GM18511 (cell line): Measurements from ENCODE around the gene SNN.

Experiments
- ATAC-seq: cut with Tn5 transposase; IDR thresholded peaks from one replicate; pipeline ENCODE4 v1.9.1; 2021; ENCODE audit warnings: mild to moderate bottlenecking, moderate library complexity; ENCODE audit not compliant: unreplicated experiment

Gene SNN

GRCh38 chr16:11696266-11697012, 28.2 kb downstream of the SNN start:
- no peak for ATAC-seq

- ATAC-seq: no peak
Measured at GRCh38 chr16:11697319-11697718, 29.1 kb downstream of the SNN start.

- no peak for ATAC-seq
Measured at GRCh38 chr16:11698271-11698689, 30.0 kb downstream of the SNN start.

- no peak for ATAC-seq
Measured at GRCh38 chr16:11699234-11699894, 31.1 kb downstream of the SNN start.

- no peak for ATAC-seq
Measured at GRCh38 chr16:11700264-11701029, 32.2 kb downstream of the SNN start.

- ATAC-seq: no peak
Measured at GRCh38 chr16:11705311-11706025, 37.2 kb downstream of the SNN start.

GRCh38 chr16:11706180-11706742, 38.0 kb downstream of the SNN start:
- no peak for ATAC-seq

- no peak for ATAC-seq
Measured at GRCh38 chr16:11707679-11708197, 39.5 kb downstream of the SNN start.

- ATAC-seq: no peak
Measured at GRCh38 chr16:11708421-11708820, 40.2 kb downstream of the SNN start.

GRCh38 chr16:11711662-11712061, 43.4 kb downstream of the SNN start:
- no peak for ATAC-seq

- ATAC-seq: no peak
Measured at GRCh38 chr16:11712122-11712521, 43.9 kb downstream of the SNN start.

- no peak for ATAC-seq
Measured at GRCh38 chr16:11715246-11715947, 47.1 kb downstream of the SNN start.

- no peak for ATAC-seq
Measured at GRCh38 chr16:11716336-11716735, 48.1 kb downstream of the SNN start.

- no peak for ATAC-seq
Measured at GRCh38 chr16:11717811-11718210, 49.6 kb downstream of the SNN start.

GRCh38 chr16:11719171-11719570, 50.9 kb downstream of the SNN start:
- no peak for ATAC-seq

GRCh38 chr16:11719762-11720161, 51.5 kb downstream of the SNN start:
- no peak for ATAC-seq

GRCh38 chr16:11721781-11722467, 53.7 kb downstream of the SNN start:
- ATAC-seq: no peak

GRCh38 chr16:11722468-11722808, 54.2 kb downstream of the SNN start:
- no peak for ATAC-seq

GRCh38 chr16:11725457-11725856, 57.2 kb downstream of the SNN start:
- no peak for ATAC-seq

- ATAC-seq: no peak
Measured at GRCh38 chr16:11726008-11726407, 57.8 kb downstream of the SNN start.
